ENCODE data around the gene TAS2R20. TPM values are rescaled to one million over a fixed set of nuclear protein-coding genes. Genes with fewer than 3 reads are reported as not detected.
"Not testable (repeated sequence)": the region's sequence is repeated elsewhere in the genome, so short reads cannot be mapped to it uniquely, and the experiment has no call there.

The TAS2R20 gene
- total and polyA plus RNA-seq, 2 of the 4 experiments (the other 2 are of a cell fraction) = 0.36 to 3.4 TPM

DNA sequence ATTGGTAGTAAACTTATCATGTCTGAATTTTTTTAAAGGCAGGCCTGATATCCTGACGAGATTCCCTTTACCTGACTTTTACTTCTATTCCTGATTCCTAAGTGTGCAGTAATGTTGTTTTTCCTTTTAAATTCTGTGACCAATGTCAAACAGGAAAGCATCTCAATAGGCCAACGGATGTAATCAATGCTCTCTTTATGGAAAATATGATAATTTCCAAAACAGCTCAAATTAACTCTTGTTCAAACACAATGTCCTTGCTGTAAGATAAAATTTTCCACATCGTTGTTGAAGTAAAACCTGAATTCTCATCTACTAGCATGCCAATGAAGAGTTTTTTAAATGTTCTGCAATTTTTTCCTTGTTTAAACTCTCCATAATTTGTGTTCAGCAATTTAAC, 41.1 kb upstream of the TAS2R20 start:
- Histone ChIP-seq H3K27ac (ENCODE audit: insufficient read depth, low read length) (no peak overlapping the region), H3K14ac (replicated peaks; ENCODE audit: low read depth, low read length) (no peak overlapping the region), H4K5ac (ENCODE audit: low read depth, low read length) (no peak overlapping the region), H2AFZ (replicated peaks; ENCODE audit: low read length, poor library complexity) (no peak overlapping the region), H3K4me3 (ENCODE audit: insufficient read depth, low read depth, low read length) (no peak overlapping the region), H3K4me2 (ENCODE audit: low read depth, low read length) (no peak overlapping the region), H2BK20ac (ENCODE audit: low read depth, low read length) (no peak overlapping the region), H2AK9ac (replicated peaks; ENCODE audit: low read depth, low read length, poor library complexity) (no peak overlapping the region), H3K79me1 (ENCODE audit: low read depth in 1 of 2, low read length in 2 of 2) (peaks cover 0 to 6% of the 10 kb centered on the region in 2 experiments), H3K4me1 (ENCODE audit: control insufficient read depth, insufficient read depth, low read length) (0 out of 2 replicates have a peak, but pooled peaks cover 2% of the 10 kb centered on the region), H4K91ac (ENCODE audit: insufficient read depth, low read depth, low read length) (no peak overlapping the region), H2BK15ac (ENCODE audit: low read depth, low read length) (no peak overlapping the region), H4K20me1 (ENCODE audit: insufficient read depth, low read length) (no peaks in the 10 kb centered on the region), H4K8ac (ENCODE audit: low read depth in 2 of 2, low read length in 2 of 2) (no peak overlapping the region), H3K23ac (ENCODE audit: low read depth, low read length) (no peak overlapping the region), H3K36me3 (ENCODE audit: control insufficient read depth, insufficient read depth, low read length) (no peaks in the 10 kb centered on the region), H2AK5ac (ENCODE audit: low read depth, low read length) (no peak overlapping the region), H3K56ac (ENCODE audit: extremely low read depth, insufficient read depth, low read length) (no peak overlapping the region), H3K9me1 (ENCODE audit: insufficient read depth, low read length) (no peaks in the 10 kb centered on the region), H3K9me3 (ENCODE audit: control insufficient read depth, insufficient read depth, low read length) (no peaks in the 10 kb centered on the region), H3K9ac (ENCODE audit: low read depth, low read length) (no peak overlapping the region), H3K18ac (ENCODE audit: low read depth, low read length) (no peak overlapping the region), H3K4ac (ENCODE audit: low read depth, low read length) (no peak overlapping the region), H3K27me3 (ENCODE audit: control insufficient read depth, insufficient read depth, low read length) (no peaks in the 10 kb centered on the region), H2BK5ac (ENCODE audit: low read depth, low read length, poor library complexity, severe bottlenecking) (no peak overlapping the region), H2BK120ac (ENCODE audit: low read depth, low read length) (no peak overlapping the region)
- DNase-seq (no peak), ATAC-seq (ENCODE audit: low read depth) (no peak)
- in situ Hi-C loops (cut with MboI; ENCODE audit: low sequenced_read_pairs) (no loop called here), dilution Hi-C loops (cut with HindIII; ENCODE audit: low sequenced_read_pairs, unreplicated experiment) (no loop called here), intact Hi-C loops (cut with micrococcal nuclease) (loop anchor here (1.0 kb wide), 1 partner anchor 27 kb away; no protein-coding TSS in a partner anchor)
- BruUV-seq (replicated peaks) = no TSS peak
- ChIA-PET CTCF (no interaction called here), POLR2A (ENCODE audit: unreplicated experiment) (no interaction called here)
- WGBS, 2 experiments (ENCODE audit: extremely low coverage in 2 of 2, insufficient read length in 1 of 2) = no CpG with 5 or more reads among the region's 3 CpGs
- TF ChIP-seq MAFK (IDR thresholded peaks at IDR 0.05; ENCODE audit: low read depth, low read length) = no peak
- no peak for TF ChIP-seq RFX5 (IDR thresholded peaks at IDR 0.05; ENCODE audit: low read depth, low read length)
- TF ChIP-seq POLR2A (IDR thresholded peaks at IDR 0.05; ENCODE audit: low read depth, low read length) = no peak

GRCh38 chr12:11033959-11034358, 35.9 kb upstream of the TAS2R20 start:
- in situ Hi-C loops (cut with MboI; ENCODE audit: low sequenced_read_pairs); H4K91ac ChIP-seq (ENCODE audit: insufficient read depth, low read depth, low read length); H3K4me3 ChIP-seq (ENCODE audit: insufficient read depth, low read depth, low read length); POLR2A ChIA-PET (ENCODE audit: unreplicated experiment); H3K18ac ChIP-seq (ENCODE audit: low read depth, low read length); H3K9me3 ChIP-seq (ENCODE audit: control insufficient read depth, insufficient read depth, low read length); H2AK5ac ChIP-seq (ENCODE audit: low read depth, low read length); H3K14ac ChIP-seq (replicated peaks; ENCODE audit: low read depth, low read length); H2BK120ac ChIP-seq (ENCODE audit: low read depth, low read length); H3K9me1 ChIP-seq (ENCODE audit: insufficient read depth, low read length); H3K27me3 ChIP-seq (ENCODE audit: control insufficient read depth, insufficient read depth, low read length); DNase-seq; H3K4me1 ChIP-seq (ENCODE audit: control insufficient read depth, insufficient read depth, low read length); dilution Hi-C loops (cut with HindIII; ENCODE audit: low sequenced_read_pairs, unreplicated experiment); H3K9ac ChIP-seq (ENCODE audit: low read depth, low read length); BruUV-seq (replicated peaks); H2AFZ ChIP-seq (replicated peaks; ENCODE audit: low read length, poor library complexity); H4K20me1 ChIP-seq (ENCODE audit: insufficient read depth, low read length); H4K8ac ChIP-seq (ENCODE audit: low read depth in 2 of 2, low read length in 2 of 2); intact Hi-C loops (cut with micrococcal nuclease); H2AK9ac ChIP-seq (replicated peaks; ENCODE audit: low read depth, low read length, poor library complexity); CTCF ChIA-PET; H3K4ac ChIP-seq (ENCODE audit: low read depth, low read length); H4K5ac ChIP-seq (ENCODE audit: low read depth, low read length); H3K36me3 ChIP-seq (ENCODE audit: control insufficient read depth, insufficient read depth, low read length); ATAC-seq (ENCODE audit: low read depth); H3K56ac ChIP-seq (ENCODE audit: extremely low read depth, insufficient read depth, low read length); H2BK5ac ChIP-seq (ENCODE audit: low read depth, low read length, poor library complexity, severe bottlenecking); H2BK15ac ChIP-seq (ENCODE audit: low read depth, low read length); H3K27ac ChIP-seq (ENCODE audit: insufficient read depth, low read length); H3K23ac ChIP-seq (ENCODE audit: low read depth, low read length); H3K4me2 ChIP-seq (ENCODE audit: low read depth, low read length); H2BK20ac ChIP-seq (ENCODE audit: low read depth, low read length); H3K79me1 ChIP-seq (ENCODE audit: low read depth in 1 of 2, low read length in 2 of 2): not testable (repeated sequence)
- no CpG with 5 or more reads among the region's 3 CpGs for WGBS, 2 experiments (ENCODE audit: extremely low coverage in 2 of 2, insufficient read length in 1 of 2)
